ENCODE measurements around the gene VCPKMT. TPM values are rescaled to one million over a fixed set of nuclear protein-coding genes. Genes with fewer than 3 reads are reported as not detected.
A peak's percentile ranks its signal among the peaks of the same experiment; 100 is the strongest.

VCPKMT gene
- total RNA-seq, 1 donor from 2014 or later, result 12.3 TPM

DNA sequence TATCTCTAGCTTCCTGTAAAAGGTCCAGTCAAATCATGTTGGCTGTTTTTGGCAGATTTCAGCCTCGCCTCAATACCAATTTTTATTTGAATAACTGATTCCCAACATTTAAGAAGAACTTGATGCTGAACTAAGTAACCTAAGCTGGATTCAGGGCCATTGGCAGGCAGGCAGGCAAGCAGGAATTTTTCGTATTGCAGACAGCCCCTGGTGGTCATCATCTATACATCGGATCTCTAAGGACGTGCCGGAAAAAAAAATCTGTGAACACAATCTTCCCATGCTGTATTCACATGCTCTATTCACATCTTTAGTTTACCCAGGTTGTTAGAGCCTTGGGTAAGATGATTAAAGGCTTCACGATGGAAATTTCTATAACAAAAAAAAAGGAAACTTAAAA lies 7.0 kb downstream of the VCPKMT start:
- Mint-ChIP-seq H3K4me3 (no peak overlapping the region), H3K27me3 (ENCODE audit: insufficient read depth) (no peaks in the 10 kb centered on the region), H3K36me3 (ENCODE audit: low read depth) (peaks cover 38% of the 10 kb centered on the region), H3K27ac (no peak overlapping the region), H3K9me3 (no peaks in the 10 kb centered on the region), H3K4me1 (ENCODE audit: low read depth) (peaks cover 28% of the 10 kb centered on the region)
- no peak for DNase-seq (ENCODE audit: low spot score)
- intact Hi-C loops (cut with micrococcal nuclease), result no loop called here

- H3K4me1 Mint-ChIP-seq (ENCODE audit: low read depth), result peaks cover 30% of the 10 kb centered on the region
- no peak for DNase-seq (ENCODE audit: low spot score)
- H3K27ac Mint-ChIP-seq, result no peak overlapping the region
- intact Hi-C loops (cut with micrococcal nuclease), result no loop called here
- no peaks in the 10 kb centered on the region for H3K27me3 Mint-ChIP-seq (ENCODE audit: insufficient read depth)
- no peaks in the 10 kb centered on the region for H3K9me3 Mint-ChIP-seq
- H3K4me3 Mint-ChIP-seq, result no peak overlapping the region
- H3K36me3 Mint-ChIP-seq (ENCODE audit: low read depth), result peaks cover 35% of the 10 kb centered on the region
Measured at GRCh38 chr14:50107850-50108249, 8.5 kb downstream of the VCPKMT start.

GRCh38 chr14:50106178-50106577 lies 10.2 kb downstream of the VCPKMT start:
- H3K27ac Mint-ChIP-seq, result no peak overlapping the region
- peaks cover 28% of the 10 kb centered on the region for H3K36me3 Mint-ChIP-seq (ENCODE audit: low read depth)
- no peak for DNase-seq (ENCODE audit: low spot score)
- intact Hi-C loops (cut with micrococcal nuclease), result no loop called here
- H3K9me3 Mint-ChIP-seq, result no peaks in the 10 kb centered on the region
- no peak overlapping the region for H3K4me3 Mint-ChIP-seq
- no peaks in the 10 kb centered on the region for H3K27me3 Mint-ChIP-seq (ENCODE audit: insufficient read depth)
- H3K4me1 Mint-ChIP-seq (ENCODE audit: low read depth), result peaks cover 30% of the 10 kb centered on the region

- Mint-ChIP-seq H3K27me3 (ENCODE audit: insufficient read depth) (no peaks in the 10 kb centered on the region), H3K4me3 (peak overlapping the region; percentile 56), H3K4me1 (ENCODE audit: low read depth) (peaks cover 43% of the 10 kb centered on the region), H3K9me3 (no peaks in the 10 kb centered on the region), H3K27ac (peak overlapping the region; percentile 68), H3K36me3 (ENCODE audit: low read depth) (peaks cover 24% of the 10 kb centered on the region)
- intact Hi-C loops (cut with micrococcal nuclease), result no loop called here
- no peak for DNase-seq (ENCODE audit: low spot score)
Measured at GRCh38 chr14:50103558-50103957, 12.8 kb downstream of the VCPKMT start.

- intact Hi-C loops (cut with micrococcal nuclease), result no loop called here
- no peak for DNase-seq (ENCODE audit: low spot score)
- H3K4me1 Mint-ChIP-seq (ENCODE audit: low read depth), result peaks cover 54% of the 10 kb centered on the region
- H3K9me3 Mint-ChIP-seq, result no peaks in the 10 kb centered on the region
- H3K27ac Mint-ChIP-seq, result no peak overlapping the region
- peaks cover 3% of the 10 kb centered on the region for H3K27me3 Mint-ChIP-seq (ENCODE audit: insufficient read depth)
- peaks cover 19% of the 10 kb centered on the region for H3K36me3 Mint-ChIP-seq (ENCODE audit: low read depth)
- H3K4me3 Mint-ChIP-seq, result no peak overlapping the region
Measured at GRCh38 chr14:50101417-50101816, 15.0 kb downstream of the VCPKMT start.

DNA sequence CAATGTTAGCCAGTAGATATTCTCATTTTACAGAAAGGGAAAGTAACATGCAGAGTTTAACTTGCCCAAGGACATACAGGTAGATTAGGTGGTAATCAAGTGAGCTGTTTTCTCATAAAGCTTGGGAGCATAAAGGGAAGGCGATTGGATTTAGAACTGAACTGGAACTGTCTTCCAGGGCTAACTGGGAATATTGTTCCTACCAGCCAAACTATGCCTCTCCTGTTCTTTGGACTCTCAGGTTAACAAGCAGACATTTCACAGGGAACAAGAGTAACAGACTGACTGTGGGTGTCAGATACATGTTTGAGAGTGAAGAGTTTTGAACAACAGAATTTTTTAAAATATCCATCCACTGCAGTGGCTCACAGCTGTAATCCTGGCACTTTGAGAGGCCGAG lies 15.6 kb downstream of the VCPKMT start:
- H3K4me1 Mint-ChIP-seq (ENCODE audit: low read depth), result peaks cover 60% of the 10 kb centered on the region
- H3K9me3 Mint-ChIP-seq, result no peaks in the 10 kb centered on the region
- no peak overlapping the region for H3K4me3 Mint-ChIP-seq
- peaks cover 23% of the 10 kb centered on the region for H3K36me3 Mint-ChIP-seq (ENCODE audit: low read depth)
- H3K27me3 Mint-ChIP-seq (ENCODE audit: insufficient read depth), result peaks cover 3% of the 10 kb centered on the region
- no peak for DNase-seq (ENCODE audit: low spot score)
- no peak overlapping the region for H3K27ac Mint-ChIP-seq
- intact Hi-C loops (cut with micrococcal nuclease), result no loop called here

DNA sequence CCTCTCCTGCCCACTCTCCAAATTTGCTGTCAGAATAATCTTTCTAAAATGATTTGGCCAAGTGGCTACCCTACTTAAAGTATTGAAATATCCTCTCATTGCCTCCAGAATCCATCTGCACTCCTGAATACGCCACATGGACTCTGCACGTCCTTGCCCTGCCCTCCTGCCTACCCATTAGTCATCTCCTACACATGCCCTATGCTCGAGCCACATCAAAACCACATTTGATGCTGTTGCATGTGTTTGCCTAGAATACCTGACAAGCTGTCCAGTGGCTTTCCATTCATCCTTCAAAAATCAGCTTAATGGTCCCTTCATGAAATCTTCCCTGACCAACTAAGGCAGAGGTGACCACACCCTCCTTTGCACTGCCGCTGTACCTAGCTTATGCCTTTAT lies 17.0 kb downstream of the VCPKMT start:
- intact Hi-C loops (cut with micrococcal nuclease), result no loop called here
- H3K4me3 Mint-ChIP-seq, result no peak overlapping the region
- DNase-seq (ENCODE audit: low spot score), result no peak
- H3K27me3 Mint-ChIP-seq (ENCODE audit: insufficient read depth), result peaks cover 3% of the 10 kb centered on the region
- peak overlapping the region; percentile 14 for H3K27ac Mint-ChIP-seq
- H3K36me3 Mint-ChIP-seq (ENCODE audit: low read depth), result peaks cover 25% of the 10 kb centered on the region
- H3K9me3 Mint-ChIP-seq, result no peaks in the 10 kb centered on the region
- H3K4me1 Mint-ChIP-seq (ENCODE audit: low read depth), result peaks cover 55% of the 10 kb centered on the region

DNA sequence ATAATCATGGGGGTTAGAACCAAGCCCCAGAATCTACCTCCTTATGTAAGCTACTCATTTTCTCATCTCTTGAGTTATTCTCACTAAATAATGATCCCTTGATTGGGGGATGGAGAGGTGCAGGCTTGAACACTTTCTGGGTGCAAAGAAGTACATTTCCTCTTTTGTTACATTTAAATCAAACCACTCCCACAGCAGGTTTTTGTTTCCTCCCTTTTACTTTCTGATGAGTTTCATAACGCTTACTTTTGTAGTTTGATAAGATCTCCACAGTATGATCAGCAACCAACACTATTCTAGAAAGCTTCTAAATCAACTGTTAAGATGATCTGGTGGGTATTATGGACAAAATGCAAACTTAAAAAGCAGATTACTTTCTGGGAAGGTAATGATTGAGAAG lies 20.5 kb downstream of the VCPKMT start:
- peaks cover 27% of the 10 kb centered on the region for H3K36me3 Mint-ChIP-seq (ENCODE audit: low read depth)
- H3K4me3 Mint-ChIP-seq, result peak overlapping the region; percentile 31
- intact Hi-C loops (cut with micrococcal nuclease), result loop anchor here (1.0 kb wide), 2 partner anchors 9 to 13 kb away; no protein-coding TSS in a partner anchor
- H3K27me3 Mint-ChIP-seq (ENCODE audit: insufficient read depth), result peaks cover 3% of the 10 kb centered on the region
- H3K27ac Mint-ChIP-seq, result peak overlapping the region; percentile 46
- DNase-seq (ENCODE audit: low spot score), result no peak
- no peaks in the 10 kb centered on the region for H3K9me3 Mint-ChIP-seq
- peaks cover 59% of the 10 kb centered on the region for H3K4me1 Mint-ChIP-seq (ENCODE audit: low read depth)

DNA sequence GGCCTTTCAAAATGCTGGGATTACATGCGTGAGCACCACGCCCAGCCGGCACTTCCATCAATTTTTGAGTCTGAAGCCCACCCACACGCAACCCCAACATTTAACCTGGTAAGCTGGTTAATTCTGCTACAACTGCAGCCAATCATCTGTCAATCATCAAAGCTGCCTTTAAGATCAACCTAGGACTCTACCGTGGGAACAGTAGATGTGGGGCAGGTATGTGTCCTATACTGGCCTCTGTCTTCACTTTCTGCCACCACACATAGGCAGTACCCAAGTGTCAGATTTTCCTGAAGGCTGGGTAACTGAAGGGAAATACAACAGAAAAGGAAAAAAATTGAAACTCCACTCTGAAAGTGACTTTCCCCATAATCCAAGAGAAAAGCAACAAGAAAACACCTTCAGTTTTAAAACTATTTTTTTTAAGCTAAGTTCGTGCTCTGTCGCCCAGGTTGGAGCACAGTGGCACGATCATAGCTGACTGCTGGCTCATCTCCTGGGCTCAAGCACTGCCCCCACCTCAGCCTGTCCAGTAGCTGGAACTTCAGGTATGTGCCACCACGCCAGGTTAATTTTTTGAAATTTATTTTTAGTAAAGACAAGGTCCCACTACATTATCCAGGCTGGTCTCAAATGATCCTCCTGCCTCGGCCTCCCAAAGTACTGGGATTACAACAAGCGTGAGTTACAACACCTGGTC lies 22.2 kb downstream of the VCPKMT start:
- Mint-ChIP-seq H3K27ac (peak overlapping the region; percentile 40), H3K4me1 (ENCODE audit: low read depth) (peaks cover 50% of the 10 kb centered on the region)
- intact Hi-C loops (cut with micrococcal nuclease), result no loop called here

GRCh38 chr14:50093496-50093895 lies 22.9 kb downstream of the VCPKMT start:
- Mint-ChIP-seq H3K4me1 (ENCODE audit: low read depth) (peaks cover 54% of the 10 kb centered on the region), H3K36me3 (ENCODE audit: low read depth) (peaks cover 25% of the 10 kb centered on the region), H3K9me3 (no peaks in the 10 kb centered on the region), H3K27me3 (ENCODE audit: insufficient read depth) (peaks cover 3% of the 10 kb centered on the region), H3K4me3 (no peak overlapping the region), H3K27ac (peak overlapping the region; percentile 41)
- DNase-seq (ENCODE audit: low spot score), result no peak
- intact Hi-C loops (cut with micrococcal nuclease), result no loop called here

More for the DNA sequence above, 22.2 kb downstream of the VCPKMT start:
- DNase-seq (ENCODE audit: low spot score), result no peak
- H3K4me3 Mint-ChIP-seq, result no peak overlapping the region
- H3K36me3 Mint-ChIP-seq (ENCODE audit: low read depth), result peaks cover 25% of the 10 kb centered on the region
- peaks cover 3% of the 10 kb centered on the region for H3K27me3 Mint-ChIP-seq (ENCODE audit: insufficient read depth)
- H3K9me3 Mint-ChIP-seq, result no peaks in the 10 kb centered on the region

DNA sequence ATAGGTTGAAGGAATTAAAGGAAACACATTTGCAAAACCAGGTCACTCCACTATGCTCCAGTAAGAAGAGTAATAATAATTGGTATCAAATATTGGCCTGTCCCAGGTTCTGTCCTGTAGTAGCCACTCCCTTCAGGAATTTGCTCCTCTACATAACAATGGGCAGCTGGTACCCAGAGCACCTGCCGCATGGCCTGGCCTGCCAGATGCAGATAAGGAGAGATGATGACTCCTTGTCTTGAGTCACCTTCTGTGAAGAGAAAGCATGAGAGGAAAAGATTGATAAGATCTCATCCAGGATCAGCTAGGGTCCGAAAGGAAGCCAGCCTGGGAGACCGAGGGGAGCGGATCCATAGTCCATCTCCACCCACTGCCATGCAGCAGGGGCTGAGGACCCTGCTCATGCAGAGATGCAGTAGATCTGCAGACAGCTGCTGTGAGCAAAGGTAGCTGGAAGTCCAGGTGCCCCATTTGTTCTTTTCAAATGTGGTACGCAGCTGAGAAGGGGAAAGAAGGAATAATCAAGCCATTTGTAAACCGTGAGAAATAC lies 24.3 kb downstream of the VCPKMT start:
- no peak overlapping the region for H3K4me3 Mint-ChIP-seq
- no peak overlapping the region for H3K27ac Mint-ChIP-seq
- no peaks in the 10 kb centered on the region for H3K9me3 Mint-ChIP-seq
- H3K4me1 Mint-ChIP-seq (ENCODE audit: low read depth), result peaks cover 64% of the 10 kb centered on the region
- H3K27me3 Mint-ChIP-seq (ENCODE audit: insufficient read depth), result peaks cover 3% of the 10 kb centered on the region
- DNase-seq (ENCODE audit: low spot score), result no peak
- intact Hi-C loops (cut with micrococcal nuclease), result no loop called here
- H3K36me3 Mint-ChIP-seq (ENCODE audit: low read depth), result peaks cover 26% of the 10 kb centered on the region

DNA sequence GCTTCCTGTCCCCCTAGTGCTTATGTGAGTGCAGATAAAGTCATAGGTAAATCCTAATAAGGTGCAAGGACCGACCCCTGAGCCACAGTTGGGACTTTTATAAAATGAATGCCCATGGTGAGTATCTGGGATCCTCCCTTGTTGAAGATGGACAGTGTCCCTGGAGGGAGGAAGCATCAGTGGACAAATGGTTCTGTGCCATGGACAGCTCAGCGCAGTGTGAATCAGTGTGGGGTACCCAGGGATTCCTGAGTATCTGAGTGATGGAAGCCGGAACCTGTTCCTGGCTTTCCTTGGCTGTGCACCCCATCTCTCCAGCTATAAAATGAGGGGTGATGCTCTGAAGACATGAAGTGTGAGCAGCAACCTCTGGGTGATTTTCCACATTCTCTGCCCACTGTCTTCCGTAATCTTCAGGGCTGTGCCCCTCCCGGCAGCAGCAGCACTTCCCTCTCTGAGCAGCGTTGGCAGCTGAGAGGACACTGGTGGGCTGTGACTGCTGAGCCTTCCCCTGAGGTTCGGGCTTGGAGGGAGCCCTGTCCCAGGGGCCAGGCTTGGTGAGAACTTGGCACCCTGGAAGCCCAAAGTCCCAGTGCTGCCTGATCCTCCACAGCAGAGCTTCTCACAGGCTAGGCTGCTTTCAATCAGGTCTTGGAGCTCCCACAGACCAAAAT lies 25.0 kb downstream of the VCPKMT start:
- Mint-ChIP-seq H3K9me3 (no peaks in the 10 kb centered on the region), H3K4me1 (ENCODE audit: low read depth) (peaks cover 60% of the 10 kb centered on the region), H3K27me3 (ENCODE audit: insufficient read depth) (no peaks in the 10 kb centered on the region), H3K4me3 (no peak overlapping the region), H3K36me3 (ENCODE audit: low read depth) (peaks cover 22% of the 10 kb centered on the region), H3K27ac (no peak overlapping the region)
- no peak for DNase-seq (ENCODE audit: low spot score)
- intact Hi-C loops (cut with micrococcal nuclease), result no loop called here

- no peaks in the 10 kb centered on the region for H3K9me3 Mint-ChIP-seq
- DNase-seq (ENCODE audit: low spot score), result no peak
- intact Hi-C loops (cut with micrococcal nuclease), result no loop called here
- H3K27me3 Mint-ChIP-seq (ENCODE audit: insufficient read depth), result no peaks in the 10 kb centered on the region
- no peak overlapping the region for H3K4me3 Mint-ChIP-seq
- H3K27ac Mint-ChIP-seq, result no peak overlapping the region
- H3K4me1 Mint-ChIP-seq (ENCODE audit: low read depth), result peaks cover 72% of the 10 kb centered on the region
- H3K36me3 Mint-ChIP-seq (ENCODE audit: low read depth), result peaks cover 19% of the 10 kb centered on the region
Measured at GRCh38 chr14:50089208-50089607, 27.2 kb downstream of the VCPKMT start.
